Iris pigment epithelial cell (primary cell): ENCODE results near the gene PCDH1.
"Not testable (repeated sequence)": the region's sequence is repeated elsewhere in the genome, so short reads cannot be mapped to it uniquely, and the experiment has no call there.

Experiments used
- DNase-seq: peaks from one replicate; pipeline ENCODE4 v3.0.0-alpha.2; 2011; ENCODE audit warnings: low read depth

Gene PCDH1

DNA sequence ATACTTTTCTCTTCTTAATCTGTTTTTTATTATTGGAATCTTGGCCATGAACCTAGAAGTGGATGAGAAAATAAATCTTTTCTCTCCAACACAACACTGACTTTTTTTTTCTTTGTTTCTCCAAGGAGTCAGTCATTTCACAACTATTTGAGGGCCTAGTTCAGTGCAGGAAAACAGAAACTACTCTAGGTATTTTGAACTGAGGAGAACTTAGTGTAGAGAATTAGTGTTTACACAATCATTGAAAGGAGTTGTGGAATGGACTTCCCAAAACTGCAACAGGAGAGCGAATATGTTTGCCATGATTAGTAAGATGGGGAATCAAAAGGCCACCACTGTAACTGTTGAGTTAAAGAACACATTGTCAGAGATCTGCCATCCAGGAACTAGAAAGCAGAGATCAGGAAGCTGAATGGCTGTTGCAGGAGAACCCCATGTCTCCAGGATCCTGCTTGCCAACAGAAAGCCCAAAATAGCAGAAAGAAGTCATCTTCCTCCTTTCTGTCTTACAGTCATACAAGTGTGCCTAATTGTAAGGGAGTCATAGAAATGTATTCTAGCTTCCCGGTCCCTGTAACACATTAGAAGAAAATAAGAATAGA lies 20.3 kb upstream of the PCDH1 start:
- no peak for DNase-seq

DNA sequence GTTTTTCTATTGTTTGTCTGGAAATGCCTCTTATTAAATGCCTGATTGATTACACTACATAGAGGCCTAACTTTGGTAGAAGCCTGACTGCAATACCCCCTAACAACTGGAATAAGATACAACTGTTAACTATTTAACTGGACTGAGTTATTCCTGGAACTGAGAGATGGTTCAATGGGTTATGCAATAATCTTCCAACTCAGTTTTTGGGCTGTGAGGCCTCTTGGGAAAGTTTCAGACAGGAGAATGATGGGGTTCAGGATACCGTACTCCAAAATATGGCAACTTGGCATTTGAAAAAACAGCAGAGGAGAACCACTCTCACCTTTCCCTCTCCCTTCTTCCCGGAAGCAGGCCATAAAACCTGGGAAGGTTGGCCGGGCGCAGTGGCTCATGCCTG lies 19.2 kb upstream of the PCDH1 start:
- no peak for DNase-seq

DNA sequence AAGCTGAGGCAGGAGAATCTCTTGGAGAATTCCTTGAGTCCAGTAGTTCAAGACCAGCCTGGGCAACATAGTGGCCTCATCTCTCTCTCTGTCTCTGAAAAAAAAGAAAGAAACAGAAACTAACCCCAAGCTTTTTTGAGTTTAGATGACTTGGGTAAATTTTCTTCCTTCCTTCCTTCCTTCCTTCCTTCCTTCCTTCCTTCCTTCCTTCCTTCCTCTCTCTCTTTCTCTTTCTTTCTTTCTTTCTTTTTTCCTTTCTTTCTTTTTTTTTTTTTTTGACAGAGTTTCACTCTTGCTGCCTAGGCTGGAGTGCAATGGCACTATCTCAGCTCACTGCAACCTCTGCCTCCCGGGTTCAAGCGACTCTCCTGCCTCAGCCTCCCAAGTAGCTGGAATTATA lies 12.2 kb upstream of the PCDH1 start:
- DNase-seq = not testable (repeated sequence)

DNA sequence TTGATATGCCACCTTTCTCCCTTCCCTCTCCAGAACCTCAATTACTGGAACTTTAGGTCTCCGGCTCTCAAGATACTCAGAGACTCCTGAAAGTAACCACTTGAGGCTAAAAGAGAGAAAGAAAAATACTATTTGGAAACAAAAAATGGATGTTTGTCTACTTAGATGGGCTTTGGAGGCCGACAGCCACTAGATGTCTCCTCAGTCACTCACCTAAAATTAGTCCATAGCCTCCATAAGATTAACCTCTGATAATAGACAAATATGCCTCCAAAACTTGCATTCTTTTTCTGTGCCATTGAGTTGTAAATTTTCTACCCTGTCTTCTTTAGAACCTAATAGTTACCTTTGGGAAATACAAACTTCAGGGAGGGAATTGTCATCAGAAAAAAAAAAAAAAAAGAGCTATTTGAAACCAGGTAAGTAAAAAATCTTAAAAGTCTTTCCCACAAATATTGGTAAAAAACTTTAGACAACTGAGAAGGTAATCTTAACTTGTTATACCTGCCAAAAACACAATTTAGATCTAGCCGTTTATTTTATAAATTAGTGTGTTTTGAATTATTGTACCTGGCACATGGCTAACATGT lies 11.2 kb upstream of the PCDH1 start:
- DNase-seq = peak; percentile 15

DNA sequence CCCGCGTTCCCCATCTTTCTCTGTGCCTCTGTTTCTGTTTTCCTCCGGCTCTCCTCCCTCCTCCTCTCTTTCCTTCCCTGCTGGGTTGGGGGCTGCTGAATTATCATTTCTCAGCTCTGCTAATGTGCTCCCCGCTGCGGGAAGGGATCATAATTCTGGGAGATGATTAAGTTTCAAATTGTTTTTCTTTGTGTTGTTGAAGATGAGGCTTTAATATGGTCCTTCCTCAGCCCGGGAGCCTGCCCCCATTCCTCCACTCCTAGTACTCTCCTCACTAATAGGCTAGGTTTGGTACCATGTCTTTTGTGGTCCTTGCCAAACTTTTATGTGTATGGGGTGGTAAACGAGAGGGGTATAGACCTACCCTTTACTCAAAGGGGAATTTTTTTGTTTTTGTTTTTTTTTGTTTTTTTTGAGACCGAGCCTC lies 5.7 kb upstream of the PCDH1 start:
- DNase-seq = no peak

DNA sequence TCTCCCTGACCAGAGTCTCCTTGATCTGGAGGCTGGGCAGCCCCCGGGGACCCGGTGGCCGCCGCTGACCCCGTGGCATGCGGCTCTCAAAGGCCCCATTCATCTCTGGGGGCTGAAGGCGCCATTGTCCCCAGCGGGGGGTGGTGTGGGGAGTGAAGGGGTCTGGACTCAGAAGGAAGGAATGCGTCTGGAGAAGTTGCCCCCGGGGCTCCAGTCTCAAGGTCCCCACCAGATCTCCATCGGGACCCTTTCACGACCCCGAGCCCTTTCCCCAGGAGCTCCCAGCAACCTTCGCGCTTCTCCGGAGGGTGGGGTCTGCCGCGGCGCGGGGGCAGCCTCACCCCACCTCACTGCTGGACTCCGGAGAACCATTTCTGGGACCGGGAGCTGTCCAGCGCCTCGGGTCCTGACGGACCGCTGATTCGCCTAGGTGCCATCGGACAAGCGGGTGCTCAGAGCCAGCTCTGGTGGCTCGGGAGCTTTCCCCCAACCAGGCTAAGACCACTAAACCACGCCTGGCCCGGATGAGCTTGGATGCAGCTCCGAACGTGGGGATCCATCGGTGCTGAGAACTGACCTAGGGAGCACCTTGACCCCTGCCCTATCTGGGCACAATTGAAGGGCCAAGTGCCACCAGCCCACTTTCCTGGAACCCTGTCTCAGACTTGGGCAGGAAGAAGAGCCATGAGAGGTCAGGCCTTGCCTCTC lies 5.1 kb upstream of the PCDH1 start:
- DNase-seq = peak; percentile 21

DNA sequence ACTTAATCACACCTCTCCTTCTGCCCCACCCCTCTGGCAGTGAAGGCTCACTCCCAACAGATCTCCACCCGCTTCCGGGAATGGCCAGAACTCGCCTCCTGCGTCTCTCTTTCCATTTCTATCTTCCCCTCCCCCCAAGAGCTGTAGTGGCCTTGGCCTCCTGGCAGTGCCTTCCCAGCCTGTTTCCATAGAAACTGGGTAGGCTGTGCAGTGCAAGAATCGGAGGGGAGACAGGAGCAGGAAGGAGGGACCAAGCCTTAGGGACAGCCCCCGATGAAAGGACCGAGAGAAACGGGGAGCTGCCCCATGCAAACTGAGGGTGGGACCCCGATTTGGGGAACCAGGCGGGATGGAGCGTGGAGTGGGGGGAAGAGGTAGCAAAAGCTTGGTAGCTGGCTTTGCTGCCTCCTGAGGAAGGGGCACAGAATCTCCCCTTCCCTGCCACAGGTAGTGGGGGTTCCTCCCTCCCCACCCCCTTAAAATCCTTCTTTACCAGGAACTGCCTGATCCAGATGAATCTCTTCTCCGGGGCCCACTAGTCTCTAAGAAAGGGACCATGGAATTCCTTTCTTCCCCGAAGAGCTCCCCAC lies 4.5 kb upstream of the PCDH1 start:
- no peak for DNase-seq

DNA sequence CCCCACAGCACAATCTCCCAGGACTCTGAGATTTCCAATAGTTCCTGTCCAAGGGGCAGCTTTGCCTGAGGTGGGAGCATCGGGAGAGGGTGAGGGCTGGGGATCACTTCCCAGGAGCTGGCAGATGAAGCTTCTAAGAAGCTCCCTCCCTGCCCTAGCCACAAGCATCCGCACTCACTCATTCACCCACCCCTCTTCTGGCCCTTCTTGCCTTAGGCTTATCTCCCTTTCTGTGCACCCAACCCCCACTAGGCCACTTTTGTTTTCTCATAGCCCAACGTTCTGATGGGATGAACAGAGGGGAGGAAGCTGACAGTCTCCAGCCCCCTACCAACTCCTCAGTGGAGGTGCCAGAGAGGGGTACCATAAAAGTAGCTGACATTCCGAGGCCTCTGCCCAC lies 3.7 kb upstream of the PCDH1 start:
- no peak for DNase-seq

DNA sequence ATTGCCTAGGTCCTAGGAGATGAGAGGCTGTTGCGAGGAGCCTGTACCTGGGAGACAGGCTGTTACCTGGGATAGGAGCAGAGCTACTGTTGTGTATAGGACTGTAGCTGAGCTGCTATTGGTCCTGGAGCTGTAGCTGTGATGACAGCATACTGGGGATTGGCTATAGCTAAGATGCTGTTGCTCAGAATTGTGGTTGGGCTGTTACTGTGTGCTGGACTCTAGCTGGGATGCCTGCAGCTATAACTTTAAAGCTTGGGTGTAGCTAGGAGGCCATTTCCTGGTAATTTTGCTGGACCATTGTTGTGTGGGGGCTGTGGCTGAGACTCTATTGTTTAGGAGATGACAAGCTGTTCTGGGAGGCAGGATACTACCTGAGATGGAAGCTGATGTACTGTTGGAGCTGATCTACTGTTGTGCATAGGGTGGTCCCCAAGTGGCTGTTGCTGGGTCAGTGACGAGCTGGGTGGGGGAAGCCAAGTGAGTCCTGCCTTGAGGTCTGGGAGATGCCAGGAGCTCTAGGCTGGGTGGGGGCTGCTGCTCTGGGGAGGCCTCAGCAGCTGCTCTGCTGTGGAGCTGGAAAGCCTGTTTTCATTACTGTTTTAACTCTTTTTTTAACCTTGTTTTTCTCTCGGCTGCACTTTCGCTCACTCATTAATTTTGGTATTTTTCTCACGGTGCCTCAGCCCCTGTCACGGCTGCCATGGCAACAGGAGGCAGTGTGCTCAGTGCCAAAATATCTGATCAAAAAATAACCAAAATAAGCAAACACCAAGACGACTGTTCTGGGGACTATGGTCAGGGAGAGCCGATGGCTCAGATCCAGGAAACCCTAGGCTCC lies 3.0 kb upstream of the PCDH1 start:
- peak; percentile 9 for DNase-seq

DNA sequence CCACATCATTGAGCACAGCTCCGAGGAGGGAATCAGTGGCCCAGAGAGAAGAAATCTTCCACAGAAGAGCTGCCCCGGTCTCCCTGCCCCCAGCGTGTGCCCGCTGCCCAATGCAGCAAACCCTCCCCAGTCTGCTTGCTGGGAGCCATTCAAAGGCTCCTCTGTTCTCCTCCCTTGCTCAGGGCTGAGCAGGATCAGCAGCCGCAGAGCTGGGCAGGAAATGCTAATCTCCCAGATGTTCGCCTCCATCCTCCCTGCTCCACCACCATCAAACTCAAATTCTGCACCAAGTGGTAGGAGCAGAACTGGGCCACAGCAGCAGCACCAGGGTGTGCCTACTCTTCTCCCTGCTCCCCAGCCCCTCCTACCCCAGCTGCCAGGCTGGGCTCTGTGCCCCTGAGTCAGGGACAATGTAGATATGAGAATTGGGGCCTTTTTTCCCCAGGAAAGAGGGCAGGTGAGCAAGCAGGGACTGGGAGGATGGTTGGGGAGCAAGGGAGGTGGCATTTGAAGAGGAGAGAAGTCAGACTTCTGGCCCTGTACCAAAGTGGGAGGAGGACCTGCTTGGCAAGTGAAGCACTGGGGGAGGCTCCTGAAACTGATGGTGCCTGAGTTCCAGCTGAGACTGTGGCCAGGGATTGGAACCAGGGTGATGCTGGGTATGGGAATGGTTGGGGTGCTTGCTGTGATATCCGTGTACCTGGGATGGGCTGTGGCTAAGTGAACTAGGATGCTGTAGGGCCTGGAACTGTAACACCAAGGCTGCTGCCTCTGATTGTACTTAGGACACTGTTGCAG lies 1.9 kb upstream of the PCDH1 start:
- no peak for DNase-seq

DNA sequence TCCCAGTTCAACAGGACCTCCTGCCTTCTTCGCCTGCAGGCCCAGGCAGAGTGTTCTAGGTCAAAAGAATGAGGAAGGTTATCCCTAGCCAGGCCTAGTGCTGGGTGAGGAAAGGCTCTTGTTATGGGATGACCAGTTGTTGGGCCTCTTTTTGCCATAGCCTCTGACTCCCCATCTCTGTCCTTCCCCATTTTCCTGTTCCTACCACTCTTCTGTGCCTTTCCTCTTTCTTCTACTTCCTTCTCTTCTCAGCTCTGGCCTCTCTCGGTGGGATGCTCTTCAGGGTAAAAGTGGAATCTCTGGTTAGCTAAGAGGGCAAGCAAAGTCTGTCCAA lies 1.2 kb upstream of the PCDH1 start:
- no peak for DNase-seq

DNA sequence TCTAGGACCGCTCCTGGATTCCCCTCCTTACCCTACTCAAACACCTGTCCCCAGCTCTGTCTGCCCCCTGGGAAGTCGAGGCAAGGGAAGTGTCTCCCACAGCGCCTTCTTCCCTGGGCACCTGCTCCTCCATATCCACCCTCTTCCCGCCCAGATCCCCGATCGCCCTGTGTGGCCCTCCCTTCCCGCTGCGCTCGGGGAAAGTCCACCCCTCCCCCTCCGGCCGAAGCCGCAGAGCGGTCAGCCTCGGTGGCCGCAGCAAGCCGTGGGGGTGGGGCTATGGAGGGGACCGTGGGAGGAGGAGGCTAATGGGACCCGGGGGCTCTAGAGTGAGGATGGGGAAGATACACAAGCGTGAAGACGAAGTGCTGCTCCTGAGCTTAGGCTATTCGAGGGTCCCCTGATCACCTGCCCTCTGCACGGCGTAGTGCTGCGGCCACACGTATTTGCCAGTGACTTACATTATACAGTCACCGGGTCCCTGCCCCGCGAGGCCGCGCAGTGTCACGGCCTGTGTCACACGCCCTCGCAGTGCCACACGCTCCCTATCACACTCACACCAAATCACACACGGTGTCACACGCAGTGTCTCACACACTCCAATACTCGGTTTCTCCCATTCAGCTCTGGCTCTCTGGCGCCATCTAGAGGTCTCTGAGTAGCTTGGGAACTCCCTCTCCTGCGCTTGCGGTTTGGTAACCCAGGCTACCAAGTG lies 658 bp upstream of the PCDH1 start:
- peak; percentile 83 for DNase-seq

DNA sequence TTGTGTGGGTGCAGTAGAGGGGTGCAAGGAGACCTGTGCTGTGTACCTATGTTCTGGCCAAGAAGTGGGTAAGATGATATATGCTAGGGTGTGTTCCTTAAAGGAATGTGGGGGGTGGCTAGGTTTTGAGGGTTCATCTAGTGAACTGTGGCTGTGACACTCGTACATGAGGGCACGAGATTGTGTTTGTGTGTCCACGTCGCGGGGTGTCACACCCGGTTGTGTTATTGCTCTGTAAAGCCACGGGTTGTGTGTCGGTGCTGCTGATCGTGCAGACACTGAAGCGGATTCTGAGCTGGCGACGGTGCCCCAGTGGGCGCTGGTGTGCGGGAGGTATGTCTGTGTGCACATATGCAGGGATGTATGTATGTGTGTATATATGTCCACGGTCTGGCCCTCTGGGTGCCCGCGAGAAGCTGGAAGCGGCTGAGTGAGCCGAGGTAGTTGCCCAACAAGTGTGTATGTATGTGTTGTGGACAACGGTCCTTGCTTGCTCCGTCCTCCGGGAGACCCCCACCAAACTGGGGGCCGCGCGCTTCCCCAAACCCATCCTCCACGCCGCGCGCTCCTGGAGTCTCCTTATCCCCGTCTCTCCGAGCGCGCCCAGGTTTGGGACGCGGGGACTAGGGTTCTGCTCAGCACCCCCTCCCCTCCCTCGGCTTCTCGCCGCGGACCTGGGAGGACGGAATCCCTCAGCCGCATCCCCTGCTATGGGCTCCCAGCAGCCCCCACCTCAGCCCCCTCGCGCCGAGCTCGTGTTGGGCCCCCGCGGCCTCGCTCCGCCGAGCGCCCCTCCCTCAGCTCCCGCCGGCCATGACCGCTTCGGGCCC lies 639 bp downstream of the PCDH1 start:
- peak; percentile 14 for DNase-seq

DNA sequence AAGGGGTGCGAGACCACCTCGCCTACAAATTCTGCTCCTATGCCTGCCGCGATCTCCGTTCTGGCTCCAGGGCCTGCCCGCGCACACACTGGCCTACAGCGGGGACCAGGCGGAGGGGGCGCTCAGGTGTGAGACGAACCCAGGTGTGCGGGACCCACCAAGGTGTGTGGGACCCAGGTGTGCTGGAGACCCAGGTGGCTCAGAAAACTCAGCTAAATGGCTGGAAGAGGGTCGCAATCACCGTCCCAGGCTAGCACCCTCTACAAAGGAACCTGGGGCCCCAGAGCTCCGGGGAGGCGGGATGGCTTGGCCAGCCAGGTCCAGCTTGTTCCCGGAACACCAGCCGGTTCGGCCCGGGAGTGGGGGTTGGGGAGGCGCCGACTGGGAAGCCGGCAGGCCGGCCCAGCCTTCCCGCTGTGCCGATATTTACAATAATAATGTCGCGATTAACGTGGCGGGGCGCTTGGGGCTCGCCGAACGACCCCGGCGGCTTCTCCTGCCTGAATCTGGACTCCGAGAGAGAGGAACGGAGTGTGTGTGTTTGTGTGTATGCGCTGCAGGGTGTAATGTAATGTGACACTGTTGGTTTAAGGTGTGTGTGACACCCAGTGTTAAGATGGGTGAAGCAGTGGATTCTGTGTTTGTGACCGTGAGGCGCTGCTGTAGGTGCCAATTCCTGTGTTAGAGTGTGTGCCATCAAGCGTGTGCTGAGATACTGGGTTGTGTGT lies 1.4 kb downstream of the PCDH1 start:
- no peak for DNase-seq

DNA sequence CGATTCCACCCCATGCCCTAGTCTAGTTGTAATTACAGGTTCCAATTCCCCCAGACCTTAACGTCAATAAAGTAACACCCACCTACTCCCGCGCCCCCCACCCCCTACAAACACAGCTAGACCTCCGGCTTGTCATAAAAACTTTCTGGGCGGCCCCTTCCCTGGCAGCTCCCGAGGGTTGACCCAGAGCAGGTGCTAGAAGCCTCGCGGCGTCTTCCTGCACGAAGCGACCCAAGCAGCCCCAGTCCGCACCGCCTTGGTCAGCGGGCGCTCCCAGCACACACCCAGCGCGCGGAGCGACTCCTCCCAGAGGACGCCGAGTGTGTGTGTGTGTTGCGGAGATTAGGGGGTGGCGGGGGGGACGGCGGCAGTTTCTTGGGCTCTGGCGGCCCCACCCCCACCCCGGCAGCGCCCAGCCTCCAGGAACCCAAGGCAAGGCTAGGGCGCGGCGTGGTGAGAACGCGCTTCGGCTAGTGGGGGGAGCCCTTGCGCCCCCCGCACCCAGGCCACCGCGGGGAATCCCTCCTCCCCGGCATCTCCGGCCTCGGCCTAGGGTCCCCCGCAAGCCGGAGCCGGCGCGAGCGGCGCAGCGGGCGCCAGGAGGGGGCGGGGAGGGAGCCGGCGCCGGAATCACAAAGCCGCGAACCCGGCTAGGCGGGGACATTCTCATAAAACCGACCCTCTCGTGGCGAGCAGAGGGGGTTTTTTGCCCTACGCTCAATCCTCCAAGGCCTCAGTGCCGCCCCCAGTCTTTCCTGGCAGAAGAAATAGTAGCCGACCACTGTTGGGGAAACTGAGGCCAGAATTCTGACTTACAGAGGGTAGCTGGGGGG lies 2.2 kb downstream of the PCDH1 start:
- DNase-seq = no peak

DNA sequence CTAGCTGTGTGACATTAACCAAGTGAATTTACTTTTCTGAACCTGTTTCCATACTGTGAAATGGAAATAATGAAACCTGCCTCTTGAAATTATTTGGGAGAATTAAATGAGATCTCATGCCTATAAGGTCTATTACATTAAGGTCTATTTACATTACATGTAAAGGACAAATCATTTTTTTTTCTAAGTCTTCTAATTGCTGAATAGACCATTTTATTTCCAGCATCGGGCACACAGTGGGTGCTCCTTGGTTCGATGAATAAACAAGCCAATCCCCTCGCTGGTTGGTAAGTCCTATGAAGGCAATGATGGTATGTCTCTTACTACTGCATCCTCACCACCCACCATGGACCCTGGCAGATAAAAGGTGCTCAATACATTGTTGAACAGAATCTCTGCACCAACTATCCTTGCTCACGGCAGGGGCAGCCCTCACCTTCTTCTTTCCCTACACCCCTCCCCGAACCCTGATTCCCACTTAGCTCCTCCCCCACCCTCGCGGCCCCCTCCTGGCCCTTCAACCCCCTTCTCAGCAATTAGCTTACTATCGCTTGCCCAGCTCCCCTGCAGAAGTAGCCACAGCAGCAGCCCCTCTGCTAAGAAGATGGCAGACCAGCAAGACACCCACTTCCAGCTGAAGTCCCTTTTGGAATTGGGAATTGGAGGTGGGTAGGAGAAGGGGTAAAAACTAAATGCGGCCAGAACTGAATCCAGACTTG lies 3.0 kb downstream of the PCDH1 start:
- DNase-seq = no peak

DNA sequence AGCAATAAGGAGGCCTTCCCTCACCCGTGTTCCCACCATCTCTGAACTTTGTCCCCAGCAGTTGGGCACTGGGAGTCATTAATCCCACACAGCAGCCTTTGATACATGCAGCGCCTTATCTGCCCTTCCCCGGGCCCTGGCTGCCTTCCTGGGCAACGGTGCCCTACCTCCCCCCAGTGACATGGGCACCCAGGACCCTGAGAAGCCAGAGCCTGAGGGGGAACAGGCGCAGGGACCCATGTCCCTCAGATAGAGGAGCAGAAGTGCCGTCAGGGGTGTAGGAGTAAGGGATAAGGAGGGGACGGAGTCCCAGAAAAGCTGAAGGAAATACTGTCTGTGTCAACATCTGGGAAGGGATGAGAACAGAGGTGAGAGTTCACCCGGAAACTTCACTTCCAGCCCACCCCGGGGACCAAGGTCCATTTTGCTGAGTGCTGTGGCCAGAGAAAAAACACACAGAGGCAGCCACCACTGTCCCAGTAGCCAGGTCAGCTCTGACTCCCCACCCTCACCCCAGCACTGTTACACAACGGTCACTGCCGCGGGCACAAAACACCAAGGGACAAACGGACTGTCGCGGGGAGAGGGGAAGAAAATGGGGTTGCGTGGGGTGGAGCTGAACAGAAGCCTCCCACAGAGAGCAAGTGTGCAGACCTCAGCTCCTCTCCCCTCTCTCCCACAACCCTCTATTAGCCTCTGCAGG lies 3.8 kb downstream of the PCDH1 start:
- DNase-seq = no peak
